SK-N-SH (cell line): ENCODE measurements around the gene ELMO1. TPM values are rescaled to one million over a fixed set of nuclear protein-coding genes. Genes with fewer than 3 reads are reported as not detected.

Experiments
- CTCF ChIA-PET: fragments of 300-600, 350-600 bp; formaldehyde crosslinking; extraction: SDS; loops from one replicate; lab custom pipeline; 2021; lab: Yijun Ruan, JAX
- POLR2A ChIA-PET: fragments of 350-600 bp; sonication (Branson Sonifier 250); formaldehyde crosslinking; extraction: SDS; loops from one replicate; lab custom pipeline; 2020; ENCODE audit warnings: antibody characterized with exemption, inconsistent platforms; lab: Yijun Ruan, JAX
- DNase-seq: peaks from one replicate; pipeline ENCODE4 v3.0.0; 2012
- H2AFZ ChIP-seq: fragments of 200-600 bp; sonication (generic); 2 replicates; pipeline ENCODE4 v1.8.1; 2016; ENCODE audit warnings: antibody characterized with exemption, mild to moderate bottlenecking, low read depth
- H3F3A ChIP-seq: fragments of 200-600 bp; sonication (generic); replicated peaks from 2 replicates; pipeline ENCODE3; 2016; ENCODE audit warnings: antibody characterized with exemption, mild to moderate bottlenecking; ENCODE audit not compliant: insufficient read depth
- H3K27ac ChIP-seq, 2 experiments: fragments of 200-500 bp in 1 of 2; fragments of 200-600 bp in 1 of 2; sonication (Bioruptor generic) in 1 of 2; sonication (generic), shearing (Covaris generic) in 1 of 2; 2 replicates each; pipeline versions ENCODE4 v1.5.1 to v1.6.1; 2014 to 2016; ENCODE audit warnings: low read depth in 2 of 2, inconsistent platforms in 1 of 2, low read length in 1 of 2, mild to moderate bottlenecking in 1 of 2, mixed read lengths in 1 of 2
- H3K27me3 ChIP-seq: fragments of 200-600 bp; sonication (generic), shearing (Covaris generic); 2 replicates; pipeline ENCODE4 v1.6.1; 2016; ENCODE audit warnings: mixed run types; ENCODE audit not compliant: insufficient read depth
- H3K36me3 ChIP-seq, 2 experiments: fragments of 200-500 bp in 1 of 2; fragments of 200-600 bp in 1 of 2; sonication (Bioruptor generic) in 1 of 2; sonication (generic) in 1 of 2; replicated peaks in 1 of 2; 2 replicates each; pipeline versions ENCODE3 to v1.5.1; 2014 to 2016; ENCODE audit warnings: low read length in 1 of 2, mild to moderate bottlenecking in 1 of 2; ENCODE audit not compliant: insufficient read depth in 2 of 2, control insufficient read depth in 1 of 2
- H3K4me1 ChIP-seq, 2 experiments: fragments of 200-500 bp in 1 of 2; fragments of 200-600 bp in 1 of 2; sonication (Bioruptor generic) in 1 of 2; sonication (generic), shearing (Covaris generic) in 1 of 2; 2 replicates each; pipeline versions ENCODE4 v1.5.1 to v1.6.1; 2014 to 2016; ENCODE audit warnings: low read depth in 1 of 2, low read length in 1 of 2, mixed run types in 1 of 2; ENCODE audit not compliant: insufficient read depth in 2 of 2, control insufficient read depth in 1 of 2
- H3K4me2 ChIP-seq: fragments of 200-600 bp; sonication (generic), shearing (Covaris generic); 2 replicates; pipeline ENCODE4 v1.6.1; 2017; ENCODE audit warnings: mixed run types
- H3K4me3 ChIP-seq, 2 experiments: fragments of 200-500 bp in 1 of 2; fragments of 200-600 bp in 1 of 2; sonication (Bioruptor generic) in 1 of 2; sonication (generic), shearing (Covaris generic) in 1 of 2; 2 replicates each; pipeline versions ENCODE4 v1.5.1 to v1.8.1; 2014 to 2016; ENCODE audit warnings: low read depth in 2 of 2, inconsistent platforms in 1 of 2, low read length in 1 of 2, mild to moderate bottlenecking in 1 of 2, mixed read lengths in 1 of 2, moderate library complexity in 1 of 2
- H3K79me2 ChIP-seq: fragments of 200-600 bp; sonication (generic); 2 replicates; pipeline ENCODE4 v1.8.1; 2017; ENCODE audit warnings: mild to moderate bottlenecking; ENCODE audit not compliant: insufficient read depth
- H3K9ac ChIP-seq: fragments of 200-600 bp; sonication (generic); 2 replicates; pipeline ENCODE4 v1.6.1; 2017; ENCODE audit warnings: mixed run types
- H3K9me2 ChIP-seq: fragments of 200-600 bp; sonication (generic); 2 replicates; pipeline ENCODE4 v1.6.1; 2017; ENCODE audit warnings: mixed run types
- H3K9me3 ChIP-seq: fragments of 200-600 bp; sonication (generic); 2 replicates; pipeline ENCODE4 v1.6.1; 2017; ENCODE audit warnings: mixed run types, mild to moderate bottlenecking, moderate library complexity
- H4K20me1 ChIP-seq: fragments of 200-600 bp; sonication (generic); 2 replicates; pipeline ENCODE4 v1.6.1; 2017; ENCODE audit warnings: mild to moderate bottlenecking, mixed run types; ENCODE audit not compliant: insufficient read depth
- CTCF ChIP-seq: fragments of 200-600 bp; sonication (generic); IDR thresholded peaks from 2 replicates; pipeline ENCODE4 v1.6.1; 2017; ENCODE audit warnings: antibody characterized with exemption, mild to moderate bottlenecking, moderate library complexity
- EP300 ChIP-seq, 2 experiments: IDR thresholded peaks; 2 replicates each; pipeline versions ENCODE4 v1.4.0 to v1.6.1; 2012; ENCODE audit warnings: borderline replicate concordance in 1 of 2, low read depth in 1 of 2, low read length in 1 of 2
- EZH2phosphoT487 ChIP-seq: fragments of 200-600 bp; sonication (generic); IDR thresholded peaks from 2 replicates; pipeline ENCODE4 v1.6.1; 2017; ENCODE audit warnings: low read depth, mixed run types, mild to moderate bottlenecking, antibody characterized with exemption, moderate library complexity, borderline replicate concordance
- FOXJ3 ChIP-seq: sonication (generic); formaldehyde crosslinking; IDR thresholded peaks from 2 replicates; pipeline ENCODE4 v1.5.1; 2020; ENCODE audit warnings: mild to moderate bottlenecking, missing genetic modification reagents
- GATA2 ChIP-seq: sonication (generic); formaldehyde crosslinking; IDR thresholded peaks from 2 replicates; pipeline ENCODE4 v1.5.0; 2020; ENCODE audit warnings: mild to moderate bottlenecking, missing genetic modification reagents
- MAX ChIP-seq: IDR thresholded peaks from 2 replicates; pipeline ENCODE4 v1.4.0; 2012; ENCODE audit warnings: low read depth
- NRF1 ChIP-seq: IDR thresholded peaks from 2 replicates; pipeline ENCODE4 v1.6.1; 2012; ENCODE audit warnings: low read depth, mild to moderate bottlenecking, low read length
- POLR2AphosphoS5 ChIP-seq: IDR thresholded peaks from 2 replicates; pipeline ENCODE4 v1.6.1; 2012; ENCODE audit warnings: low read depth, low read length
- RAD21 ChIP-seq: IDR thresholded peaks from 2 replicates; pipeline ENCODE4 v1.6.1; 2012; ENCODE audit warnings: mild to moderate bottlenecking, low read length
- RCOR1 ChIP-seq: fragments of 150-350 bp; IDR thresholded peaks from 2 replicates; pipeline ENCODE4 v1.6.1; 2017; ENCODE audit warnings: antibody characterized with exemption, low read length
- REST ChIP-seq: IDR thresholded peaks from 2 replicates; pipeline ENCODE4 v1.6.1; 2012; ENCODE audit warnings: mild to moderate bottlenecking, low read depth, low read length, moderate library complexity
- RFX5 ChIP-seq: IDR thresholded peaks from 2 replicates; pipeline ENCODE4 v1.6.1; 2012; ENCODE audit warnings: mild to moderate bottlenecking, improper control_type of control experiment, low read length
- RXRA ChIP-seq: IDR thresholded peaks from 2 replicates; pipeline ENCODE4 v1.4.0; 2012; ENCODE audit warnings: low read depth, mild to moderate bottlenecking, borderline replicate concordance
- SMC3 ChIP-seq: IDR thresholded peaks from 2 replicates; pipeline ENCODE4 v1.6.1; 2012; ENCODE audit warnings: low read depth, low read length, improper control_type of control experiment
- TAF1 ChIP-seq: IDR thresholded peaks from 2 replicates; pipeline ENCODE4 v1.6.1; 2012; ENCODE audit warnings: low read depth, mild to moderate bottlenecking, low read length, moderate library complexity, borderline replicate concordance
- TCF12 ChIP-seq: IDR thresholded peaks from 2 replicates; pipeline ENCODE4 v1.4.0; 2012
- TEAD4 ChIP-seq: IDR thresholded peaks from 2 replicates; pipeline ENCODE4 v1.4.0; 2012; ENCODE audit warnings: mild to moderate bottlenecking, borderline replicate concordance; ENCODE audit not compliant: insufficient read depth
- ZBTB33 ChIP-seq: IDR thresholded peaks from 2 replicates; pipeline ENCODE4 v1.4.0; 2012; ENCODE audit warnings: low read depth, borderline replicate concordance
- WGBS: methylation state at CpG from one replicate; pipeline ENCODE4 v1.1.6; 2017; ENCODE audit warnings: low lambda C conversion rate; 5-methylcytosine and 5-hydroxymethylcytosine counted together
- polyA plus RNA-seq, 3 experiments: library from polyadenylated mRNA; depleted of rRNA; stranded (reverse); fragments of >200 nt; gene quantifications; 2 replicates each; pipeline ENCODE4 v1.2.3, GENCODE V29; 2012

Gene ELMO1
- polyA plus RNA-seq, 1 of the 3 experiments (the other 2 are of a cell fraction) = 0.64 TPM

DNA sequence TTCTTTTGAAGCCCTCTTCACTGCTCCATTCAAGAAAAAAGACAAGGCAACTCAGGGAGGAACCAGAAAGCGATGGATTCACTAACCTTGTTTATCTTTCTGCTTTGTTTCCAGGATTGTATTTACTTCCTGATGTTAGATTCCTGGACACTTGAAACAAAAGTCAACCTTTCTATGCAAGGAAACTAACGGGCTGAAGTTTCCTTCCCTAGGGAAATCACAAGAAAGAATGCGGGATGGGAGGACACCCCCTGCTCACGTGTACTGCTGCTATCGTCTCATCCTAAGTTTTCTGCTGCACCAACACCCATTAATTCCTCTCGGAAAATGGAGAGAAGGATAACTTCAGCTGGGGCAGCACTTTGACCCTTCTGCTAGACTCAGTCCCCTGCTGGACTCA is 50.3 kb downstream of the ELMO1 start:
- Histone ChIP-seq H4K20me1 (no peaks in the 10 kb centered on the region), H3K27me3 (no peaks in the 10 kb centered on the region), H3K27ac (no peak overlapping the region), H3K4me2 (no peak overlapping the region), H3K4me3 (no peak overlapping the region), H3K36me3 (no peaks in the 10 kb centered on the region), H3K79me2 (no peaks in the 10 kb centered on the region), H3K4me1 (no peaks in the 10 kb centered on the region), H3K9me2 (no peaks in the 10 kb centered on the region), H2AFZ (no peak overlapping the region), H3K9ac (no peak overlapping the region), H3K9me3 (peaks cover 4% of the 10 kb centered on the region; the same call in 1 of the 2 replicates), H3F3A (no peaks in the 10 kb centered on the region)
- 33% methylated on average over 6 of the region's 6 CpGs for WGBS
- DNase-seq = no peak
- no peak for TF ChIP-seq FOXJ3
- TF ChIP-seq SMC3 = no peak
- POLR2A ChIA-PET = no interaction called here
- CTCF ChIA-PET = interaction anchor here (1.2 kb wide), 1 partner anchor 97 kb away, joined by 3 read pairs; no protein-coding TSS in a partner anchor

DNA sequence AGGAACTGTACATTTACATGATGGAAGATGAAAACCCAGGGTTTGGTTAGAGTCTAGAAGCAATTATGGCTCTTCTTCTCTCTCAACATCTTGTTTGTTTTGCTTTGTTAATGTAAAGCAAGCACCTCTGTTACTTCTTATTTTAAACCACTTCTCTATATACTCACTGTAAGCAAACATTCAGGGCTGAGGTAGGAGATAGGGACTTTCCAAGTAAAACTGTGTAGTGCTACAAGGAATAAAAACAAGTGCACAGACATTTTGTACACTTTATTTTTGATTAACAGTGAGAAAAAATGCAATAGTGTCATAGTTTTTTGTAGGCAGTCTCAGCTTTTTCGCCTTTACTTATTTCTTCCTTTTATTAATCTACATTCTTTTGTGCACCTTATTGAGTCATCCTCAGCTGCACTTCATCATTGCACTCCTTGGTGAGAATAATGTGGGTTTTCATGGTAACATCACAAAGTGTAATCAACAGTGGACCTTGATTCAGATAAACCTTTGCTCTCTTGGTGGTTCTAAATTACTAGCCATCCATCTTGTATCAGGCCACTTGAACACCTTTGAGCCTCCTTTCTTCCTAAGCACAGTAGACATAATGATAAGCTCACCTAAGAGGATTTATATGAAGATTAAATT is 52.9 kb downstream of the ELMO1 start:
- ChIA-PET CTCF (interaction anchor here (1.1 kb wide), 1 partner anchor 22 kb away, joined by 3 read pairs; no protein-coding TSS in a partner anchor), POLR2A (no interaction called here)
- Histone ChIP-seq H3K9me2 (no peaks in the 10 kb centered on the region), H3K36me3 (no peaks in the 10 kb centered on the region), H3K9me3 (peaks cover 2% of the 10 kb centered on the region; the same call in 1 of the 2 replicates), H4K20me1 (no peaks in the 10 kb centered on the region), H3K27me3 (no peaks in the 10 kb centered on the region), H3F3A (no peaks in the 10 kb centered on the region), H3K27ac (no peak overlapping the region), H3K4me3 (no peak overlapping the region), H3K4me2 (no peak overlapping the region), H3K4me1 (peaks cover 0 to 5% of the 10 kb centered on the region in 2 experiments; a peak in 1 of 4 replicates), H3K9ac (no peak overlapping the region), H2AFZ (no peak overlapping the region), H3K79me2 (no peaks in the 10 kb centered on the region)
- 27% methylated on average over 1 of the region's 1 CpG for WGBS
- no peak for DNase-seq
- TF ChIP-seq SMC3 (no peak), NRF1 (no peak), EP300 (IDR thresholded peaks at IDR 0.05; ENCODE audit: borderline replicate concordance in 1 of 2, low read depth in 1 of 2, low read length in 1 of 2) (no peak), RXRA (no peak), TEAD4 (no peak), TCF12 (no peak), CTCF (no peak), POLR2AphosphoS5 (no peak), RCOR1 (no peak), TAF1 (no peak), EZH2phosphoT487 (no peak), RFX5 (no peak), MAX (no peak), RAD21 (no peak), REST (no peak), ZBTB33 (no peak), GATA2 (CRISPR knock-in tag) (no peak)
